GM12865 (cell line): Measurements from ENCODE around the gene SH3TC2.

ENCODE experiments used
- DNase-seq: peaks from one replicate; pipeline ENCODE4 v3.0.0; 2010; ENCODE audit warnings: low read depth
- H3K4me3 ChIP-seq: 2 replicates; pipeline ENCODE4 v1.5.1; 2011; ENCODE audit warnings: mild to moderate bottlenecking, low read depth, low read length, control low read depth
- CTCF ChIP-seq: IDR thresholded peaks from 2 replicates; pipeline ENCODE4 v1.5.1; 2011; ENCODE audit warnings: low read length, control low read depth, low read depth, inconsistent platforms; ENCODE audit not compliant: insufficient read depth; ENCODE audit errors: missing control alignments

The SH3TC2 gene

GRCh38 chr5:148965511-148966265 lies 97.2 kb downstream of the SH3TC2 start:
- TF ChIP-seq CTCF, result no peak
- no peak overlapping the region for H3K4me3 ChIP-seq
- no peak for DNase-seq

GRCh38 chr5:148963664-148964063 lies 99.2 kb downstream of the SH3TC2 start:
- H3K4me3 ChIP-seq, result no peak overlapping the region
- TF ChIP-seq CTCF, result no peak
- no peak for DNase-seq

- no peak for TF ChIP-seq CTCF
- DNase-seq, result no peak
Measured at GRCh38 chr5:148962761-148963324, 100.0 kb downstream of the SH3TC2 start.

GRCh38 chr5:148962200-148962550 lies 100.7 kb downstream of the SH3TC2 start:
- TF ChIP-seq CTCF, result no peak
- no peak overlapping the region for H3K4me3 ChIP-seq
- no peak for DNase-seq

More at GRCh38 chr5:148962761-148963324, 100.0 kb downstream of the SH3TC2 start:
- no peak overlapping the region for H3K4me3 ChIP-seq

GRCh38 chr5:148961261-148962199 lies 101.3 kb downstream of the SH3TC2 start:
- no peak overlapping the region for H3K4me3 ChIP-seq
- no peak for TF ChIP-seq CTCF
- DNase-seq, result no peak

GRCh38 chr5:148960070-148960769 lies 102.6 kb downstream of the SH3TC2 start:
- TF ChIP-seq CTCF, result no peak
- H3K4me3 ChIP-seq, result no peak overlapping the region
- no peak for DNase-seq
